ENCODE results near the gene INTS15. TPM values are rescaled to one million over a fixed set of nuclear protein-coding genes. Genes with fewer than 3 reads are reported as not detected.
A peak's percentile ranks its signal among the peaks of the same experiment; 100 is the strongest.

INTS15 gene
- total RNA-seq (10 to 100 TPM; 24.7 to 34.5 TPM), polyA plus RNA-seq (10 to 100 TPM; 13.8 to 20.2 TPM)
- long read RNA-seq, donor 1, transcript C7orf26-201 (6 exons, 2,182 nt): major isoform, 7 of 7 reads
- long read RNA-seq, donor 1, partial matches to known transcripts: 0 of 7 reads
- long read RNA-seq, donor 1, other reads (novel, unspliced or antisense): 0 of 7 reads
- long read RNA-seq, donor 2, transcript C7orf26-201 (6 exons, 2,182 nt): major isoform, 5 of 11 reads
- long read RNA-seq, donor 2, partial matches to known transcripts: 6 of 11 reads
- long read RNA-seq, donor 2, other reads (novel, unspliced or antisense): 0 of 11 reads
- long read RNA-seq, donor 3, partial matches to known transcripts: 0 of 2 reads
- long read RNA-seq, donor 3, other reads (novel, unspliced or antisense): 0 of 2 reads
- long read RNA-seq, donor 4, partial matches to known transcripts: 0 of 3 reads
- long read RNA-seq, donor 4, other reads (novel, unspliced or antisense): 0 of 3 reads
- long read RNA-seq, donor 5, transcript C7orf26-201 (6 exons, 2,182 nt): major isoform, 12 of 13 reads
- long read RNA-seq, donor 5, partial matches to known transcripts: 0 of 13 reads
- long read RNA-seq, donor 5, other reads (novel, unspliced or antisense): 0 of 13 reads

DNA sequence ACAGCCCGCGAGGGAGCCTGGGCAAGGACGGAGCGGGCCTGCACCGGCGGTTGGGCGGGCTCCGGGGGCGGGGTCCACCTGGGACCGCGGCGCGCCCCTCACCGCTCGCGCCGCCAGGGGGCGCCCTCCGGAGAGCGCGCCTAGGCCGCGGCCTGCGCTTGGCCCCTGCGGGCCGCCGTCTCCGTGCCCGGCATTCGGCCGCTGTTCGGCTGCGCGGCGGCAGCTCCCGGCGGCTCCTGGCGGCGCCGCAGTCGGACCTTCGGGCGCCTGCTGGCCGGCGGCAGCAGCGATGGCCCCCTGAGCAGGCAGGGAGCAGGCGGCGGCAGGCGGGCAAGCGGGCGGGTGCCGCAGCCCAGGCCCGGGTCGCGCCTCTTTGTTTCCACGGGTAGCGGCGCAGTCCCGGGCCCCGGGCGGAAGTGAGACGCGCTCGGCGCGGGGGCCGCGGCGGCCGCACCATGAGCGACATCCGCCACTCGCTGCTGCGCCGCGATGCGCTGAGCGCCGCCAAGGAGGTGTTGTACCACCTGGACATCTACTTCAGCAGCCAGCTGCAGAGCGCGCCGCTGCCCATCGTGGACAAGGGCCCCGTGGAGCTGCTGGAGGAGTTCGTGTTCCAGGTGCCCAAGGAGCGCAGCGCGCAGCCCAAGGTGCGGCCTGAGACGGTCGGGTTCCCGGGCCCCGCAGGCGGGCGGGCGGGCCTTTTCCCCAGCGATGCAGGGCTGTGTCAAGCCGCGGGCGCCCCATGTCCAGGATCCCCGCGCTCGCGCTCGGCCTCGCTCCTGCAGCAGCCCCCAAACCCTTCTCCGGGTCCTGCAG, at the start of gene INTS15:
Gene INTS15 (plus strand): TSS at position 193 of the 816 bp plus-strand sequence. CDS start 263 bp downstream, at position 456.
- DNase-seq: peak; percentile 79 to 92 (median 82)
- WGBS, 2 donors: 0% methylated on average over 83 to 107 of the region's 107 CpGs
- no peaks in the 10 kb centered on the region for H3K27me3 ChIP-seq (ENCODE audit: control insufficient read depth in 3 of 3, insufficient read depth in 3 of 3, low read length in 2 of 3)
- no peaks in the 10 kb centered on the region for H3K9me3 ChIP-seq (ENCODE audit: control insufficient read depth in 4 of 4, insufficient read depth in 3 of 4, low read length in 3 of 4)
- peak within 1 kb of the TSS; percentile 97 for H3K4me3 ChIP-seq
- peak within 1 kb of the TSS; percentile 87 to 95 for H3K27ac ChIP-seq (ENCODE audit: low read depth in 1 of 2, low read length in 1 of 2)
- peaks cover 6 to 19% (median 13%) of the 10 kb centered on the region in 4 donors for H3K36me3 ChIP-seq (ENCODE audit: control insufficient read depth in 4 of 4, insufficient read depth in 4 of 4, low read length in 4 of 4)
- H3K4me1 ChIP-seq (ENCODE audit: control insufficient read depth in 5 of 5, insufficient read depth in 5 of 5, low read length in 5 of 5): peaks cover 0 to 11% (median 5%) of the 10 kb centered on the region in 5 donors
- H3K9ac ChIP-seq (ENCODE audit: insufficient read depth in 1 of 2, low read length in 2 of 2): peak within 1 kb of the TSS; percentile 37 to 72
- ATAC-seq (ENCODE audit: insufficient read depth, low FRiP score): peak; percentile 97
- TF ChIP-seq, protein P1, sequence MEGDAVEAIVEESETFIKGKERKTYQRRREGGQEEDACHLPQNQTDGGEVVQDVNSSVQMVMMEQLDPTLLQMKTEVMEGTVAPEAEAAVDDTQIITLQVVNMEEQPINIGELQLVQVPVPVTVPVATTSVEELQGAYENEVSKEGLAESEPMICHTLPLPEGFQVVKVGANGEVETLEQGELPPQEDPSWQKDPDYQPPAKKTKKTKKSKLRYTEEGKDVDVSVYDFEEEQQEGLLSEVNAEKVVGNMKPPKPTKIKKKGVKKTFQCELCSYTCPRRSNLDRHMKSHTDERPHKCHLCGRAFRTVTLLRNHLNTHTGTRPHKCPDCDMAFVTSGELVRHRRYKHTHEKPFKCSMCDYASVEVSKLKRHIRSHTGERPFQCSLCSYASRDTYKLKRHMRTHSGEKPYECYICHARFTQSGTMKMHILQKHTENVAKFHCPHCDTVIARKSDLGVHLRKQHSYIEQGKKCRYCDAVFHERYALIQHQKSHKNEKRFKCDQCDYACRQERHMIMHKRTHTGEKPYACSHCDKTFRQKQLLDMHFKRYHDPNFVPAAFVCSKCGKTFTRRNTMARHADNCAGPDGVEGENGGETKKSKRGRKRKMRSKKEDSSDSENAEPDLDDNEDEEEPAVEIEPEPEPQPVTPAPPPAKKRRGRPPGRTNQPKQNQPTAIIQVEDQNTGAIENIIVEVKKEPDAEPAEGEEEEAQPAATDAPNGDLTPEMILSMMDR (IDR thresholded peaks at IDR 0.05; ENCODE audit: control extremely low read depth, extremely low read depth): peak; percentile 66

DNA sequence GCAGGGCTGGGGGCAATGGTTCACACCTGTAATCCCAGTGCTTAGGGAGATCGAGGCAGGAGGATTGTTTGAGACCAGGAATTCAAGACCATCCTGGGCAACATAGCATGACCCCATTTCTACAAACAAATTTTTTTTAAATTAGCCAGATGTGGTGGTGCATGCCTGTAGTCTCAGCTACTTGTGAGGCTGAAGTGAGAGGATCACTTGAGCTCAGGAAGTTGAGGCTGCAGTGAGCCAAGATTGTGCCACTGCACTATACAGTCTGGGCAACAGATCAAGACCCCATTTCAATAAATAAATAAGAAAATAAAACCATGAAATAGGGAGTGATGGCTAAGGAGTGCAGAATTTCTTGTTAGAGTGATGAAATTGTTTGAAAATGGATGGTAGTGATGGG, 47.5 kb upstream of the INTS15 start:
- Histone ChIP-seq H3K4me3 (no peak overlapping the region), H3K36me3 (ENCODE audit: control insufficient read depth in 4 of 4, insufficient read depth in 4 of 4, low read length in 4 of 4) (no peaks in the 10 kb centered on the region), H3K9ac (ENCODE audit: insufficient read depth in 1 of 2, low read length in 2 of 2) (no peak overlapping the region), H3K9me3 (ENCODE audit: control insufficient read depth in 4 of 4, insufficient read depth in 3 of 4, low read length in 3 of 4) (no peaks in the 10 kb centered on the region), H3K27me3 (ENCODE audit: control insufficient read depth in 3 of 3, insufficient read depth in 3 of 3, low read length in 2 of 3) (peaks cover 0 to 2% (median 0%) of the 10 kb centered on the region in 3 donors), H3K4me1 (ENCODE audit: control insufficient read depth in 5 of 5, insufficient read depth in 5 of 5, low read length in 5 of 5) (no peaks in the 10 kb centered on the region), H3K27ac (ENCODE audit: low read depth in 1 of 2, low read length in 1 of 2) (no peak overlapping the region)
- ATAC-seq (ENCODE audit: insufficient read depth, low FRiP score) (no peak), DNase-seq (no peak)
- TF ChIP-seq, protein P1 (IDR thresholded peaks at IDR 0.05; ENCODE audit: control extremely low read depth, extremely low read depth): no peak
- 79 to 95% methylated on average over 1 of the region's 1 CpG for WGBS, 2 donors

DNA sequence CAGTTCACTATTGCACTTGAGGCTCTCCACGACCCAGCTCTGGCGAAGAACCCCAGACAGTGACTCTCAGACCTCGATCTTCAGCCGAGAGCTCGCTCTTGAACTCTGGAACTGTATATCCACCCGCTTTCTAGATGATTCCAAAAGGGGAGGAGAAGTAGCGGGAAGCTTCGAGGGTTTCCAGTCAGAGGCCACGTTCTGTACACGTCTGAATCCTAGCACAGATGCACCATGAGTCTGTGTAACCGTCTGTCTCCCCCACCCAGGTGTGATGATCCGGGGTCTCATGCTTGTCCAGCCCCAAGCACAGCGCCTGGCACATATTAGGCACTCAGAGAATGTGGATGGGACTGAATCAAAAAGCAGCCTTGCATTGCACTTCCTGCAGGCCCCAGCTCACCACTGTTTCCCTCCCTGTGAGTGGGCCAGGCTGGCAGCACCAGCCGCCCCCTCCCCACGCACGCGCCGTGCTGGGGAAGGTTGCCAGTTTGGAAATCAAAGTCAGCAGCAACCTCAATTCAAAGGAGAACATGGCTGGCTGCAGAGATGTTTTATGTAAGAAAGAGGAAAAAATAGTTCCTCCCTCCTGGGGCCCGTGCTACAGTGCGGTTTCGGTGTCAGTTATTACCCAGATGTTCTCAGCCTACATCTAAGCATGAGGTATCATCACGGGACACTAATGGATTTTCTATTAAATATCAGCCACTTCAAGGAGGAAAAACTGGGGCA, 44.3 kb upstream of the INTS15 start:
- no peaks in the 10 kb centered on the region for H3K4me1 ChIP-seq (ENCODE audit: control insufficient read depth in 5 of 5, insufficient read depth in 5 of 5, low read length in 5 of 5)
- H3K4me3 ChIP-seq: no peak overlapping the region
- TF ChIP-seq, protein P1 (IDR thresholded peaks at IDR 0.05; ENCODE audit: control extremely low read depth, extremely low read depth): no peak
- H3K9ac ChIP-seq (ENCODE audit: insufficient read depth in 1 of 2, low read length in 2 of 2): no peak overlapping the region
- DNase-seq: no peak
- no peaks in the 10 kb centered on the region for H3K9me3 ChIP-seq (ENCODE audit: control insufficient read depth in 4 of 4, insufficient read depth in 3 of 4, low read length in 3 of 4)
- H3K27me3 ChIP-seq (ENCODE audit: control insufficient read depth in 3 of 3, insufficient read depth in 3 of 3, low read length in 2 of 3): peaks cover 0 to 2% (median 0%) of the 10 kb centered on the region in 3 donors
- H3K36me3 ChIP-seq (ENCODE audit: control insufficient read depth in 4 of 4, insufficient read depth in 4 of 4, low read length in 4 of 4): no peaks in the 10 kb centered on the region
- 53 to 72% methylated on average over 22 of the region's 22 CpGs for WGBS, 2 donors
- ATAC-seq (ENCODE audit: insufficient read depth, low FRiP score): no peak
- H3K27ac ChIP-seq (ENCODE audit: low read depth in 1 of 2, low read length in 1 of 2): no peak overlapping the region

Data from lung (tissue), 16 donors.